Ascending aorta (tissue), 2 donors: ENCODE measurements around the gene GNPDA2. TPM values are rescaled to one million over a fixed set of nuclear protein-coding genes. Genes with fewer than 3 reads are reported as not detected.
"Not testable (repeated sequence)": the region's sequence is repeated elsewhere in the genome, so short reads cannot be mapped to it uniquely, and the experiment has no call there.

ENCODE experiments used
- DNase-seq, 2 donors: peaks; one replicate each; pipeline ENCODE4 v3.0.0-alpha.2; 2019; ENCODE audit warnings: low spot score in 2 of 2
- H3K27ac ChIP-seq, 2 donors: fragments of 200-600 bp; sonication (generic); one replicate each; pipeline ENCODE4 v1.5.1; 2016 to 2017; ENCODE audit warnings: mild to moderate bottlenecking in 1 of 2
- H3K27me3 ChIP-seq: fragments of 200-600 bp; sonication (generic); one replicate; pipeline ENCODE4 v1.5.1; 2017
- H3K36me3 ChIP-seq, 2 donors: fragments of 200-600 bp; sonication (generic); one replicate each; pipeline ENCODE4 v1.5.1; 2016
- H3K4me1 ChIP-seq, 2 donors: fragments of 200-600 bp; sonication (generic); one replicate each; pipeline ENCODE4 v1.5.1; 2016 to 2017; ENCODE audit warnings: mild to moderate bottlenecking in 1 of 2
- H3K4me3 ChIP-seq, 2 donors: fragments of 200-600 bp; sonication (generic); one replicate each; pipeline ENCODE4 v1.5.1; 2016 to 2017; ENCODE audit warnings: mild to moderate bottlenecking in 1 of 2
- H3K9me3 ChIP-seq, 2 donors: fragments of 200-600 bp; sonication (generic); one replicate each; pipeline ENCODE4 v1.5.1; 2016
- CTCF ChIP-seq, 3 experiments: fragments of 200-600 bp in 2 of 3; fragments of 450-650 bp in 1 of 3; sonication (generic) in 2 of 3; IDR thresholded peaks; one replicate each; pipeline ENCODE4 v1.5.1; 2016 to 2019; ENCODE audit warnings: antibody characterized with exemption in 3 of 3, mild to moderate bottlenecking in 1 of 3, moderate library complexity in 1 of 3
- intact Hi-C: fragments of 100-400 bp; cut with DNase I; formaldehyde crosslinking; loops from one replicate; pipeline ENCODE4 v1.15.1; 2023
- total RNA-seq: library from RNA; depleted of rRNA; stranded (reverse); fragments of >200 nt; gene quantifications from one replicate; pipeline ENCODE4 v1.1.0, GENCODE V29; 2016

The GNPDA2 gene
- total RNA-seq, 1 donor from 2014 or later: 32.6 TPM

DNA sequence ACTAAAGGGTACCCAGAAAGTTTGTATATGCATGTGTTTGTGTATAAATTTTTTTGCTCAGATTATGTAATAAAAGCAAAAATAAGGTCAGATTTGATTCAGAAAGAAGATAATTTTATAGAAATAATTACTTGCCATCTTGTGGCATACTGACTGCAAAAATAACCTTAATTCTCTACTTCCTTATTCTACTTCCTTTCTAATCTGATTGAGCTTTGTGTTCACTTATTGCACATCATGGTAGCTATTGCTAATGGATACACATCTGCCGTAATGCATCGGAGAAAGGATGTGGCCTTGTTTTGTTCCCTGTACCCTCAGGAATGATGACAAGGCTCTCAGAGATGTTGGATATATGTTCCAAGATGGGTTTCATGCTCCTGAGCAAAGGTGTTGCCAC lies 10.5 kb upstream of the GNPDA2 start:
- no peaks in the 10 kb centered on the region for H3K27me3 ChIP-seq
- DNase-seq: no peak
- intact Hi-C loops: no loop called here
- H3K4me1 ChIP-seq: no peaks in the 10 kb centered on the region
- no peaks in the 10 kb centered on the region for H3K36me3 ChIP-seq
- no peak overlapping the region for H3K27ac ChIP-seq
- H3K9me3 ChIP-seq: no peaks in the 10 kb centered on the region
- H3K4me3 ChIP-seq: no peak overlapping the region
- TF ChIP-seq CTCF (IDR thresholded peaks at IDR 0.05): no peak

DNA sequence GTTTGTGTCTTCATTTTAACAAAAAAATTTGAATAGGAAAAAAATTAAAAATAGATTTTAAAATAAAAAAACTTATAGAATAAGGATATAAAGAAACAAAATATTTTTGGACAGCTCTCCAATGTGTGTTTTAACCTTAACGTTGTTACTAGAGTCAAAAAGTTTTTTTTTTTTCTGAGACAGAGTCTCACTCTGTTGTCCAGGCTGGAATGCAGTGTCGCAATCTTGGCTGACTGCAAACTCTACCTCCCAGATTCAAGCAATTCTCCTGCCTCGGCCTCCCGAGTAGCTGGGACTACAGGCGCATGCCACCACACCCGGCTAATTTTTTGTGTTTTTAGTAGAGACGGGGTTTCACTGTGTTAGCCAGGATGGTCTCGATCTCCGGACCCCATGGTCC lies 2.3 kb upstream of the GNPDA2 start:
- DNase-seq, H3K36me3 ChIP-seq, H3K4me3 ChIP-seq, H3K27me3 ChIP-seq, H3K9me3 ChIP-seq, H3K4me1 ChIP-seq, H3K27ac ChIP-seq: not testable (repeated sequence)
- intact Hi-C loops: loop anchor here (5.0 kb wide), 1 partner anchor 281 kb away; the partner anchor contains the start of gene KCTD8

- intact Hi-C loops: loop anchor here (2.0 to 5.0 kb wide), 2 partner anchors 49 to 280 kb away; partner anchors contain the start of genes GUF1 and KCTD8
- Histone ChIP-seq H3K4me3 (peak overlapping the region; percentile 81 to 88), H3K36me3 (no peaks in the 10 kb centered on the region), H3K27me3 (no peaks in the 10 kb centered on the region), H3K9me3 (no peaks in the 10 kb centered on the region), H3K27ac (no peak overlapping the region), H3K4me1 (no peaks in the 10 kb centered on the region)
- no peak for DNase-seq
- no peak for TF ChIP-seq CTCF (IDR thresholded peaks at IDR 0.05)
Measured at GRCh38 chr4:44727471-44727870, 1.1 kb upstream of the GNPDA2 start.

- H3K9me3 ChIP-seq: no peaks in the 10 kb centered on the region
- H3K27ac ChIP-seq: peak overlapping the region; percentile 65 to 83
- DNase-seq: peak in 1 of 2 donors; percentile 70
- TF ChIP-seq CTCF (IDR thresholded peaks at IDR 0.05): no peak
- intact Hi-C loops: loop anchor here (2.0 to 5.0 kb wide), 2 partner anchors 47 to 278 kb away; partner anchors contain the start of genes GUF1 and KCTD8
- peak overlapping the region; percentile 81 to 88 for H3K4me3 ChIP-seq
- H3K27me3 ChIP-seq: no peaks in the 10 kb centered on the region
- no peaks in the 10 kb centered on the region for H3K36me3 ChIP-seq
- H3K4me1 ChIP-seq: no peaks in the 10 kb centered on the region
Measured at GRCh38 chr4:44725726-44726037, 674 bp downstream of the GNPDA2 start.

GRCh38 chr4:44725166-44725565 lies 1.2 kb downstream of the GNPDA2 start:
- no peak for TF ChIP-seq CTCF (IDR thresholded peaks at IDR 0.05)
- no peak overlapping the region for H3K27ac ChIP-seq
- no peaks in the 10 kb centered on the region for H3K4me1 ChIP-seq
- no peaks in the 10 kb centered on the region for H3K9me3 ChIP-seq
- DNase-seq: no peak
- H3K4me3 ChIP-seq: peak overlapping the region; percentile 81 to 88
- intact Hi-C loops: loop anchor here (5.0 kb wide), 1 partner anchor 278 kb away; the partner anchor contains the start of gene KCTD8
- H3K36me3 ChIP-seq: no peaks in the 10 kb centered on the region
- H3K27me3 ChIP-seq: no peaks in the 10 kb centered on the region

GRCh38 chr4:44722001-44722400 lies 4.4 kb downstream of the GNPDA2 start:
- Histone ChIP-seq H3K27ac (no peak overlapping the region), H3K4me1 (no peaks in the 10 kb centered on the region), H3K4me3 (no peak overlapping the region), H3K36me3 (no peaks in the 10 kb centered on the region), H3K27me3 (no peaks in the 10 kb centered on the region), H3K9me3 (no peaks in the 10 kb centered on the region)
- no peak for TF ChIP-seq CTCF (IDR thresholded peaks at IDR 0.05)
- DNase-seq: no peak
- intact Hi-C loops: no loop called here
